ENCODE measurements around the gene GYG2.

GYG2 gene

GRCh38 chrX:2863646-2864045 is 34.9 kb downstream of the GYG2 start:
- no peak for DNase-seq (ENCODE audit: low read depth)
- TF ChIP-seq POLR2A (IDR thresholded peaks at IDR 0.05; ENCODE audit: extremely low read depth, insufficient read length) (no peak), CTCF (IDR thresholded peaks at IDR 0.05; ENCODE audit: low read depth, low read length) (no peak), MYC (IDR thresholded peaks at IDR 0.05; ENCODE audit: low read depth, low read length) (no peak)
- TF ChIP-seq, protein P1, sequence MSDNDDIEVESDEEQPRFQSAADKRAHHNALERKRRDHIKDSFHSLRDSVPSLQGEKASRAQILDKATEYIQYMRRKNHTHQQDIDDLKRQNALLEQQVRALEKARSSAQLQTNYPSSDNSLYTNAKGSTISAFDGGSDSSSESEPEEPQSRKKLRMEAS (IDR thresholded peaks at IDR 0.05; ENCODE audit: low read depth, low read length), result no peak
- H3K4me3 ChIP-seq (ENCODE audit: low read depth, low read length), result no peak overlapping the region

- TF ChIP-seq, protein P1 (IDR thresholded peaks at IDR 0.05; ENCODE audit: low read depth, low read length), result no peak
- TF ChIP-seq MYC (IDR thresholded peaks at IDR 0.05; ENCODE audit: low read depth, low read length), result no peak
- no peak for TF ChIP-seq POLR2A (IDR thresholded peaks at IDR 0.05; ENCODE audit: extremely low read depth, insufficient read length)
- TF ChIP-seq CTCF (IDR thresholded peaks at IDR 0.05; ENCODE audit: low read depth, low read length), result no peak
- DNase-seq (ENCODE audit: low read depth), result no peak
- H3K4me3 ChIP-seq (ENCODE audit: low read depth, low read length), result no peak overlapping the region
Observed at GRCh38 chrX:2867206-2867605, 38.5 kb downstream of the GYG2 start.

DNA sequence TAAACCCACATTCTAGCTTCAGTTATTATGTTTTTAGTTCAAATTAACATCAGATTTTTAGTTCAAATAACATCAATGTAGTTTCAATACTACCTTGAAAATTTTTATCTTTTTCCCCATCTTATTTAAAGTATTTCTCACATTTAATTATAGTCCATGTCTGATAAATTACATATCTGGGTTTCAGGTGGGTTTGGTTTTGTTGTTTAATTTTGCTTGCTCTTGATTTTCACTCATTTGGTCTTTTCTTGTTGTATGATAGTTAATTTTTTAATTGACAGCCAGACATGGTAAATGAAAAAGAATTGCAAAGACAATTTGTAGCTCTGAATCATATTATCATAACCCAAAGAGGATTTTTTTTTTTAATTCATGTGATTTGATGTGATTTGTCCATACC is 41.9 kb downstream of the GYG2 start:
- TF ChIP-seq CTCF (IDR thresholded peaks at IDR 0.05; ENCODE audit: low read depth, low read length), result no peak
- TF ChIP-seq MYC (IDR thresholded peaks at IDR 0.05; ENCODE audit: low read depth, low read length), result no peak
- TF ChIP-seq POLR2A (IDR thresholded peaks at IDR 0.05; ENCODE audit: extremely low read depth, insufficient read length), result no peak
- no peak for DNase-seq (ENCODE audit: low read depth)
- H3K4me3 ChIP-seq (ENCODE audit: low read depth, low read length), result no peak overlapping the region

DNA sequence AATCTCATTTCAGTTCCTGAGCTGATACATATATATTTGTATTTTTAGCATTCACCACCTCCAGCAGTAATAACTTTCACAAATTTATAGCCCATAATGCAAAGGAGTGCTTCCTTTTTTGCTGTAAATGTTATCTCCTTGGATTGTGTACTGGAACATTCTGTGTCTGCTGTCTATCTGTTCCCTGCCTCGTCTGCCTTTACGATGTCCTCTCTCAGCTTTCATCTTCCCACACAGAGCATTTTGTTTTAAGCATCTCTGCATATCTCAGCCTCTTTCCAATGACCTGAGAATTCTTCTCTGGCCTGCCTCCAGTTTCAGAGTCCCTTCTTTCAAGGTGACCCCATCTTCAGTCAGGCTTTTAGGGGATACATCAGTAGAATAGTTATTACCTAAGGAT is 43.1 kb downstream of the GYG2 start:
- H3K4me3 ChIP-seq (ENCODE audit: low read depth, low read length), result no peak overlapping the region
- TF ChIP-seq MYC (IDR thresholded peaks at IDR 0.05; ENCODE audit: low read depth, low read length), result no peak
- no peak for TF ChIP-seq POLR2A (IDR thresholded peaks at IDR 0.05; ENCODE audit: extremely low read depth, insufficient read length)
- TF ChIP-seq, protein P1 (IDR thresholded peaks at IDR 0.05; ENCODE audit: low read depth, low read length), result no peak
- TF ChIP-seq CTCF (IDR thresholded peaks at IDR 0.05; ENCODE audit: low read depth, low read length), result no peak
- no peak for DNase-seq (ENCODE audit: low read depth)

- DNase-seq (ENCODE audit: low read depth), result no peak
- TF ChIP-seq CTCF (IDR thresholded peaks at IDR 0.05; ENCODE audit: low read depth, low read length) (no peak), POLR2A (IDR thresholded peaks at IDR 0.05; ENCODE audit: extremely low read depth, insufficient read length) (no peak), MYC (IDR thresholded peaks at IDR 0.05; ENCODE audit: low read depth, low read length) (no peak)
- TF ChIP-seq, protein P1 (IDR thresholded peaks at IDR 0.05; ENCODE audit: low read depth, low read length), result no peak
- no peak overlapping the region for H3K4me3 ChIP-seq (ENCODE audit: low read depth, low read length)
Observed at GRCh38 chrX:2872671-2873277, 44.0 kb downstream of the GYG2 start.
